Neural cell (in vitro differentiated cells): ENCODE data around the gene TENT4A. TPM values are rescaled to one million over a fixed set of nuclear protein-coding genes. Genes with fewer than 3 reads are reported as not detected.

Source experiments
- H2AFZ ChIP-seq: fragments of 200-600, 300-800 bp; sonication (generic), shearing (Covaris generic); 2 replicates; pipeline ENCODE4 v1.6.0; 2014; ENCODE audit warnings: low read depth, mild to moderate bottlenecking, antibody characterized with exemption, low read length, moderate library complexity
- H3F3A ChIP-seq: fragments of 200-600 bp; shearing (Covaris generic); 2 replicates; pipeline ENCODE4 v1.6.1; 2016; ENCODE audit warnings: mild to moderate bottlenecking, moderate library complexity, mixed read lengths, antibody characterized with exemption, low read length; ENCODE audit not compliant: insufficient read depth, poor library complexity, severe bottlenecking
- H3K27ac ChIP-seq: fragments of 200-600, 300-800 bp; sonication (generic), shearing (Covaris generic); 2 replicates; pipeline ENCODE4 v1.5.1; 2014; ENCODE audit warnings: mild to moderate bottlenecking, low read length, moderate library complexity
- H3K27me3 ChIP-seq: fragments of 300-800, 200-600 bp; sonication (generic), shearing (Covaris generic); 2 replicates; pipeline ENCODE4 v1.6.0; 2014; ENCODE audit warnings: mild to moderate bottlenecking, low read depth, low read length, moderate library complexity; ENCODE audit not compliant: insufficient read depth
- H3K36me3 ChIP-seq: fragments of 300-800, 200-600 bp; sonication (generic), shearing (Covaris generic); 2 replicates; pipeline ENCODE4 v1.5.1; 2014; ENCODE audit warnings: mild to moderate bottlenecking, antibody characterized with exemption, low read length, moderate library complexity; ENCODE audit not compliant: insufficient read depth
- H3K4me2 ChIP-seq: fragments of 300-800, 200-600 bp; sonication (generic), shearing (Covaris generic); 2 replicates; pipeline ENCODE4 v1.6.0; 2014; ENCODE audit warnings: mild to moderate bottlenecking, low read length
- H3K4me3 ChIP-seq: fragments of 300-800, 200-600 bp; sonication (generic), shearing (Covaris generic); 2 replicates; pipeline ENCODE4 v1.5.1; 2014; ENCODE audit warnings: mild to moderate bottlenecking, low read length, moderate library complexity
- H3K79me2 ChIP-seq: fragments of 200-600 bp; shearing (Covaris generic); replicated peaks from 2 replicates; pipeline ENCODE4 v1.6.0; 2014; ENCODE audit warnings: mild to moderate bottlenecking, low read length, moderate library complexity; ENCODE audit not compliant: insufficient read depth
- H3K9ac ChIP-seq: fragments of 300-800, 200-600 bp; sonication (generic), shearing (Covaris generic); 2 replicates; pipeline ENCODE4 v1.6.1; 2016; ENCODE audit warnings: mild to moderate bottlenecking, low read length, mixed read lengths
- H3K9me2 ChIP-seq: fragments of 200-600 bp; shearing (Covaris generic); 2 replicates; pipeline ENCODE4 v1.6.1; 2016; ENCODE audit warnings: mild to moderate bottlenecking, low read length, mixed read lengths; ENCODE audit not compliant: insufficient read depth
- H3K9me3 ChIP-seq: fragments of 200-600, 300-800 bp; sonication (generic), shearing (Covaris generic); 2 replicates; pipeline ENCODE4 v1.6.1; 2016; ENCODE audit warnings: mild to moderate bottlenecking, mixed run types, low read length, moderate library complexity, mixed read lengths
- H4K20me1 ChIP-seq: fragments of 200-600 bp; shearing (Covaris generic); 2 replicates; pipeline ENCODE4 v1.6.1; 2016; ENCODE audit warnings: mild to moderate bottlenecking, mixed run types; ENCODE audit not compliant: insufficient read depth
- EP300 ChIP-seq: fragments of 450-650 bp; conservative IDR thresholded peaks from 2 replicates; pipeline ENCODE4 v1.6.1; 2014; ENCODE audit warnings: antibody characterized with exemption, mild to moderate bottlenecking, moderate library complexity; ENCODE audit not compliant: poor library complexity, severe bottlenecking
- EZH2 ChIP-seq: fragments of 200-600, 300-800 bp; shearing (Covaris generic), sonication (generic); IDR thresholded peaks from 2 replicates; pipeline ENCODE4 v1.6.1; 2014; ENCODE audit warnings: antibody characterized with exemption, low read length, borderline replicate concordance, mild to moderate bottlenecking; ENCODE audit not compliant: insufficient read depth, poor library complexity, severe bottlenecking
- MXI1 ChIP-seq: fragments of 450-650 bp; conservative IDR thresholded peaks from 2 replicates; pipeline ENCODE4 v1.6.1; 2014; ENCODE audit warnings: antibody characterized with exemption, mild to moderate bottlenecking; ENCODE audit not compliant: poor library complexity, severe bottlenecking
- POLR2AphosphoS5 ChIP-seq: IDR thresholded peaks from 2 replicates; pipeline ENCODE4 v1.6.1; 2012
- RAD21 ChIP-seq: fragments of 450-650 bp; conservative IDR thresholded peaks from 2 replicates; pipeline ENCODE4 v1.6.1; 2014; ENCODE audit warnings: antibody characterized with exemption, mild to moderate bottlenecking, moderate library complexity
- SMC3 ChIP-seq: fragments of 450-650 bp; conservative IDR thresholded peaks from 2 replicates; pipeline ENCODE4 v1.6.1; 2014; ENCODE audit warnings: antibody characterized with exemption, mild to moderate bottlenecking, moderate library complexity; ENCODE audit not compliant: poor library complexity
- TAF1 ChIP-seq: IDR thresholded peaks from 2 replicates; pipeline ENCODE4 v1.6.1; 2012; ENCODE audit warnings: low read depth
- polyA plus RNA-seq: library from polyadenylated mRNA; depleted of rRNA; stranded (reverse); fragments of >200 nt; gene quantifications from 2 replicates; pipeline ENCODE4 v1.2.3, GENCODE V29; 2014
- TF ChIP-seq, protein P1 (sequence below): IDR thresholded peaks from 2 replicates; pipeline ENCODE4 v1.6.1; 2012; ENCODE audit warnings: borderline replicate concordance
- TF ChIP-seq, protein P2 (sequence below): fragments of 450-650 bp; IDR thresholded peaks from 2 replicates; pipeline ENCODE4 v1.5.1; 2014; ENCODE audit warnings: antibody characterized with exemption, mild to moderate bottlenecking, moderate library complexity; ENCODE audit not compliant: poor library complexity, severe bottlenecking

The TENT4A gene
- polyA plus RNA-seq, 1 donor from 2014 or later = 12.1 TPM

DNA sequence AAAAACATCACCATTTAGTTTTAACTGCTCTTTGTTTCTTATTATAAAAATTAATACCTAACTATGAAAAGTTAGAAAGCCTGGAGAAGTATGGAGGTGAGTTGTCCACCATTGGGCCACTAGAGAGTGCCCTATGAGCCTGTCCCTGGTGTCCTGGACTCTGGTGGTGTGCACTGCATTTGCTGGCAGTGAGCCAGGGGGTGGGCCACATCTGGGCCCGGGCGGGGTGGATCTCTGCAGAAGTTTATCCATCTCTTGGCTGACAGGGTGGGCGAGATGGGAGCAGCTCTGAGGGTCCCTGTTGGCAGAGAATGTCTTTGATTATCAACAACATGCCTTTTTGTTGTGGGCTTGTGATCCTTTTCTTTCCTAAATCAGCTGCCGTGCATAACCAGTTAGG, 8.2 kb downstream of the TENT4A start:
- H4K20me1 ChIP-seq = peaks cover 10% of the 10 kb centered on the region
- H3K27ac ChIP-seq = no peak overlapping the region
- H3K9me2 ChIP-seq = no peaks in the 10 kb centered on the region
- TF ChIP-seq RAD21 (no peak), POLR2AphosphoS5 (no peak), MXI1 (no peak), SMC3 (no peak), EP300 (no peak), TAF1 (no peak), EZH2 (no peak)
- TF ChIP-seq, protein P1, sequence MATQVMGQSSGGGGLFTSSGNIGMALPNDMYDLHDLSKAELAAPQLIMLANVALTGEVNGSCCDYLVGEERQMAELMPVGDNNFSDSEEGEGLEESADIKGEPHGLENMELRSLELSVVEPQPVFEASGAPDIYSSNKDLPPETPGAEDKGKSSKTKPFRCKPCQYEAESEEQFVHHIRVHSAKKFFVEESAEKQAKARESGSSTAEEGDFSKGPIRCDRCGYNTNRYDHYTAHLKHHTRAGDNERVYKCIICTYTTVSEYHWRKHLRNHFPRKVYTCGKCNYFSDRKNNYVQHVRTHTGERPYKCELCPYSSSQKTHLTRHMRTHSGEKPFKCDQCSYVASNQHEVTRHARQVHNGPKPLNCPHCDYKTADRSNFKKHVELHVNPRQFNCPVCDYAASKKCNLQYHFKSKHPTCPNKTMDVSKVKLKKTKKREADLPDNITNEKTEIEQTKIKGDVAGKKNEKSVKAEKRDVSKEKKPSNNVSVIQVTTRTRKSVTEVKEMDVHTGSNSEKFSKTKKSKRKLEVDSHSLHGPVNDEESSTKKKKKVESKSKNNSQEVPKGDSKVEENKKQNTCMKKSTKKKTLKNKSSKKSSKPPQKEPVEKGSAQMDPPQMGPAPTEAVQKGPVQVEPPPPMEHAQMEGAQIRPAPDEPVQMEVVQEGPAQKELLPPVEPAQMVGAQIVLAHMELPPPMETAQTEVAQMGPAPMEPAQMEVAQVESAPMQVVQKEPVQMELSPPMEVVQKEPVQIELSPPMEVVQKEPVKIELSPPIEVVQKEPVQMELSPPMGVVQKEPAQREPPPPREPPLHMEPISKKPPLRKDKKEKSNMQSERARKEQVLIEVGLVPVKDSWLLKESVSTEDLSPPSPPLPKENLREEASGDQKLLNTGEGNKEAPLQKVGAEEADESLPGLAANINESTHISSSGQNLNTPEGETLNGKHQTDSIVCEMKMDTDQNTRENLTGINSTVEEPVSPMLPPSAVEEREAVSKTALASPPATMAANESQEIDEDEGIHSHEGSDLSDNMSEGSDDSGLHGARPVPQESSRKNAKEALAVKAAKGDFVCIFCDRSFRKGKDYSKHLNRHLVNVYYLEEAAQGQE = no peak
- TF ChIP-seq, protein P2, sequence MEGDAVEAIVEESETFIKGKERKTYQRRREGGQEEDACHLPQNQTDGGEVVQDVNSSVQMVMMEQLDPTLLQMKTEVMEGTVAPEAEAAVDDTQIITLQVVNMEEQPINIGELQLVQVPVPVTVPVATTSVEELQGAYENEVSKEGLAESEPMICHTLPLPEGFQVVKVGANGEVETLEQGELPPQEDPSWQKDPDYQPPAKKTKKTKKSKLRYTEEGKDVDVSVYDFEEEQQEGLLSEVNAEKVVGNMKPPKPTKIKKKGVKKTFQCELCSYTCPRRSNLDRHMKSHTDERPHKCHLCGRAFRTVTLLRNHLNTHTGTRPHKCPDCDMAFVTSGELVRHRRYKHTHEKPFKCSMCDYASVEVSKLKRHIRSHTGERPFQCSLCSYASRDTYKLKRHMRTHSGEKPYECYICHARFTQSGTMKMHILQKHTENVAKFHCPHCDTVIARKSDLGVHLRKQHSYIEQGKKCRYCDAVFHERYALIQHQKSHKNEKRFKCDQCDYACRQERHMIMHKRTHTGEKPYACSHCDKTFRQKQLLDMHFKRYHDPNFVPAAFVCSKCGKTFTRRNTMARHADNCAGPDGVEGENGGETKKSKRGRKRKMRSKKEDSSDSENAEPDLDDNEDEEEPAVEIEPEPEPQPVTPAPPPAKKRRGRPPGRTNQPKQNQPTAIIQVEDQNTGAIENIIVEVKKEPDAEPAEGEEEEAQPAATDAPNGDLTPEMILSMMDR = no peak
- no peak overlapping the region for H3K4me3 ChIP-seq
- H3F3A ChIP-seq = no peaks in the 10 kb centered on the region
- no peaks in the 10 kb centered on the region for H3K27me3 ChIP-seq
- H3K36me3 ChIP-seq = no peaks in the 10 kb centered on the region
- H3K9ac ChIP-seq = no peak overlapping the region
- H3K79me2 ChIP-seq = peaks cover 83% of the 10 kb centered on the region
- no peaks in the 10 kb centered on the region for H3K9me3 ChIP-seq
- no peak overlapping the region for H2AFZ ChIP-seq
- H3K4me2 ChIP-seq = no peak overlapping the region

DNA sequence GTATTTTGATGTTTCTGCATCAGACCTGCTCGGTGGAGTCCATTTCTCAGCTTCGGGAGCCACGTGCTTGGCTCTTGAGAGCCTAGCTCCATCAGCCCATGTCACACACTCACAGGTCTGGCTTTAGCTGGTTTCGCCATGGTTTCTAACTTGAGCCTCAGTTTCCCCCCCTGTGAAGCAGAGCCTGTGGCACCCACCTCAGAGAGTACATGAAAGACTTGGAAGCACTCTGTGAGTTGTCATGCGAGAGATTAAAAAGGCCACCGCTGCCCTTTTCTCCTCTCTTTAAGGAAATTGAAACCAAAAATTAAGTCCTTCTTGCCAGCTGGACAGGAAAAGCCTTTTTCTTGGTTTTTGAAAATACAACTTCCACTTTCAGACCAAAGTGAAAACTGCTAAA, 8.8 kb downstream of the TENT4A start:
- H3K79me2 ChIP-seq = peaks cover 83% of the 10 kb centered on the region
- H2AFZ ChIP-seq = no peak overlapping the region
- H3K9me3 ChIP-seq = no peaks in the 10 kb centered on the region
- H4K20me1 ChIP-seq = peaks cover 5% of the 10 kb centered on the region
- no peak overlapping the region for H3K27ac ChIP-seq
- TF ChIP-seq EZH2 = no peak
- TF ChIP-seq RAD21 = no peak
- no peak for TF ChIP-seq TAF1
- TF ChIP-seq POLR2AphosphoS5 = no peak
- no peak for TF ChIP-seq SMC3
- no peak for TF ChIP-seq MXI1
- no peak for TF ChIP-seq EP300
- TF ChIP-seq, protein P2 = no peak
- no peaks in the 10 kb centered on the region for H3K36me3 ChIP-seq
- no peaks in the 10 kb centered on the region for H3K27me3 ChIP-seq
- H3F3A ChIP-seq = no peaks in the 10 kb centered on the region
- H3K4me2 ChIP-seq = no peak overlapping the region
- no peaks in the 10 kb centered on the region for H3K9me2 ChIP-seq
- H3K9ac ChIP-seq = no peak overlapping the region
- H3K4me3 ChIP-seq = no peak overlapping the region
